B cell (primary cell): ENCODE data around the gene MIA3. TPM values are rescaled to one million over a fixed set of nuclear protein-coding genes. Genes with fewer than 3 reads are reported as not detected.
"Not testable (repeated sequence)": the region's sequence is repeated elsewhere in the genome, so short reads cannot be mapped to it uniquely, and the experiment has no call there.

Experiments used
- ATAC-seq: fragments of 200-7000 bp; cut with Tn5 transposase; one replicate; pipeline ENCODE4 v1.10.0; 2021; ENCODE audit warnings: low read depth, mild to moderate bottlenecking, moderate number of reproducible peaks, moderate library complexity
- CTCF ChIA-PET: fragments of 350-600 bp; sonication (Branson Sonifier 250); formaldehyde crosslinking; loops from one replicate; lab custom pipeline; 2021; ENCODE audit warnings: antibody characterized with exemption, inconsistent platforms; lab: Charles Lee
- POLR2A ChIA-PET: fragments of 350-600 bp; sonication (Branson Sonifier 250); formaldehyde crosslinking; loops from one replicate; lab custom pipeline; 2021; ENCODE audit warnings: antibody characterized with exemption; lab: Charles Lee
- DNase-seq: peaks from one replicate; pipeline ENCODE4 v3.0.0; 2013
- H2AFZ ChIP-seq: 2 replicates; pipeline ENCODE4 v1.6.1; 2012; ENCODE audit warnings: mild to moderate bottlenecking, low read depth, low read length; ENCODE audit not compliant: insufficient read depth, poor library complexity, severe bottlenecking
- H3K27ac ChIP-seq, 2 donors: 1 replicate in 1 of 2; 2 replicates in 1 of 2; pipeline ENCODE4 v1.5.1; 2012 to 2013; ENCODE audit warnings: low read length in 2 of 2, mild to moderate bottlenecking in 2 of 2, moderate library complexity in 1 of 2
- H3K27me3 ChIP-seq, 4 experiments: fragments of 200-600 bp in 1 of 4; sonication (generic) in 1 of 4; replicated peaks in 1 of 4; 1 replicate in 2 of 4; 2 replicates in 2 of 4; pipeline versions ENCODE4 v1.6.1 to v1.7.0; 2013 to 2016; ENCODE audit warnings: low read length in 3 of 4, mild to moderate bottlenecking in 2 of 4, mixed read lengths in 1 of 4, moderate library complexity in 1 of 4; ENCODE audit not compliant: insufficient read depth in 4 of 4, control insufficient read depth in 3 of 4; ENCODE audit errors: control extremely low read depth in 1 of 4
- H3K36me3 ChIP-seq, 2 experiments: replicated peaks in 1 of 2; 1 replicate in 1 of 2; 2 replicates in 1 of 2; pipeline versions ENCODE4 v1.6.1 to v1.7.1; 2013; ENCODE audit warnings: low read length in 1 of 2; ENCODE audit not compliant: insufficient read depth in 2 of 2, control insufficient read depth in 1 of 2; ENCODE audit errors: control extremely low read depth in 1 of 2, extremely low read depth in 1 of 2
- H3K4me1 ChIP-seq, 2 donors: fragments of 200-600 bp in 1 of 2; sonication (generic) in 1 of 2; 1 replicate in 1 of 2; 2 replicates in 1 of 2; pipeline versions ENCODE4 v1.5.1 to v1.6.1; 2013 to 2017; ENCODE audit warnings: low read length in 2 of 2; ENCODE audit not compliant: control insufficient read depth in 2 of 2, insufficient read depth in 2 of 2
- H3K4me2 ChIP-seq: replicated peaks from 2 replicates; pipeline ENCODE3; 2012; ENCODE audit warnings: mild to moderate bottlenecking, low read depth, low read length; ENCODE audit not compliant: poor library complexity, severe bottlenecking
- H3K4me3 ChIP-seq, 5 experiments: fragments of 200-600 bp in 1 of 5; sonication (generic) in 1 of 5; 1 replicate in 3 of 5; 2 replicates in 2 of 5; pipeline versions ENCODE4 v1.5.1 to v1.7.0; 2011 to 2016; ENCODE audit warnings: low read length in 4 of 5, mild to moderate bottlenecking in 4 of 5, low read depth in 2 of 5, control low read depth in 1 of 5, moderate library complexity in 1 of 5; ENCODE audit not compliant: insufficient read depth in 1 of 5; ENCODE audit errors: control extremely low read depth in 1 of 5, extremely low read depth in 1 of 5
- H3K79me2 ChIP-seq: fragments of 200-600 bp; sonication (generic); one replicate; pipeline ENCODE4 v1.6.0; 2016; ENCODE audit warnings: low read length; ENCODE audit not compliant: control insufficient read depth, insufficient read depth
- H3K9ac ChIP-seq: fragments of 200-600 bp; sonication (generic); 2 replicates; pipeline ENCODE4 v1.6.1; 2017; ENCODE audit warnings: mild to moderate bottlenecking, low read length, moderate library complexity
- H3K9me3 ChIP-seq, 3 donors: one replicate each; pipeline versions ENCODE4 v1.6.1 to v1.7.1; 2013; ENCODE audit warnings: low read length in 2 of 3; ENCODE audit not compliant: control insufficient read depth in 2 of 3, insufficient read depth in 1 of 3; ENCODE audit errors: control extremely low read depth in 1 of 3
- H4K20me1 ChIP-seq: 2 replicates; pipeline ENCODE4 v1.6.0; 2012; ENCODE audit warnings: mild to moderate bottlenecking, low read length; ENCODE audit not compliant: insufficient read depth, control insufficient read depth, poor library complexity, severe bottlenecking
- H3K27ac Mint-ChIP-seq: one replicate; pipeline ENCODE4 v1.8.0; 2021; ENCODE audit warnings: mixed read lengths
- H3K27me3 Mint-ChIP-seq: one replicate; pipeline ENCODE4 v1.8.0; 2021; ENCODE audit warnings: mixed read lengths
- H3K4me1 Mint-ChIP-seq: one replicate; pipeline ENCODE4 v1.8.0; 2021; ENCODE audit warnings: mixed read lengths
- H3K4me3 Mint-ChIP-seq: one replicate; pipeline ENCODE4 v1.8.0; 2021; ENCODE audit warnings: mixed read lengths
- H3K9me3 Mint-ChIP-seq: one replicate; pipeline ENCODE4 v1.8.0; 2022; ENCODE audit warnings: mixed read lengths; ENCODE audit not compliant: insufficient read depth
- CTCF ChIP-seq: fragments of 200-600 bp; IDR thresholded peaks from one replicate; pipeline ENCODE4 v1.8.0; 2022; ENCODE audit warnings: antibody characterized with exemption, mild to moderate bottlenecking
- EZH2 ChIP-seq: IDR thresholded peaks from 2 replicates; pipeline ENCODE4 v1.6.1; 2012; ENCODE audit warnings: borderline replicate concordance, low read depth, mild to moderate bottlenecking, moderate library complexity, low read length; ENCODE audit not compliant: insufficient read depth, poor library complexity, severe bottlenecking
- WGBS: methylation state at CpG from one replicate; pipeline ENCODE4 v1.1.5; 2013; ENCODE audit warnings: missing lambda C conversion rate; ENCODE audit not compliant: insufficient coverage; 5-methylcytosine and 5-hydroxymethylcytosine counted together
- intact Hi-C: fragments of 100-400 bp; cut with micrococcal nuclease; formaldehyde crosslinking; loops from one replicate; pipeline ENCODE4 v1.10.0; 2022
- polyA plus RNA-seq: library from polyadenylated mRNA; depleted of rRNA; stranded (reverse); fragments of >200 nt; gene quantifications from 2 replicates; pipeline ENCODE4 v1.2.3, GENCODE V29; 2012
- total RNA-seq, 2 donors: library from RNA; stranded (reverse); fragments of 120-200 nt in 1 of 2; gene quantifications; 1 replicate in 1 of 2; 2 replicates in 1 of 2; pipeline versions ENCODE4 v1.2.3 to v1.2.4, GENCODE V29; 2013 to 2022

Gene MIA3
- total and polyA plus RNA-seq, 2 donors (not counting 1 experiment from before 2014, with no cell fraction given) = 69.2 to 109 TPM

GRCh38 chr1:222663431-222663934 lies 45.6 kb downstream of the MIA3 start:
- H3K27ac Mint-ChIP-seq = no peak overlapping the region
- ChIA-PET POLR2A (no interaction called here), CTCF (no interaction called here)
- H3K9me3 ChIP-seq = no peaks in the 10 kb centered on the region
- H3K4me3 Mint-ChIP-seq = no peak overlapping the region
- H3K9ac ChIP-seq = no peak overlapping the region
- TF ChIP-seq CTCF = no peak
- H3K4me3 ChIP-seq = no peak overlapping the region
- H3K4me1 Mint-ChIP-seq = no peaks in the 10 kb centered on the region
- intact Hi-C loops = no loop called here
- ATAC-seq = no peak
- no peaks in the 10 kb centered on the region for H3K27me3 ChIP-seq
- no peak overlapping the region for H2AFZ ChIP-seq
- H3K4me1 ChIP-seq = no peaks in the 10 kb centered on the region
- no peak overlapping the region for H3K4me2 ChIP-seq
- no peaks in the 10 kb centered on the region for H3K79me2 ChIP-seq
- H3K36me3 ChIP-seq = peaks cover 31 to 91% of the 10 kb centered on the region in 2 experiments
- H3K27ac ChIP-seq = peak overlapping the region in 1 of 2 donors; percentile 7
- peaks cover 13% of the 10 kb centered on the region for H4K20me1 ChIP-seq
- DNase-seq = no peak
- WGBS = no CpG with 5 or more reads among the region's 4 CpGs
- no peaks in the 10 kb centered on the region for H3K9me3 Mint-ChIP-seq
- no peaks in the 10 kb centered on the region for H3K27me3 Mint-ChIP-seq

- Histone ChIP-seq H3K9ac (no peak overlapping the region), H3K4me2 (no peak overlapping the region), H3K27me3 (no peaks in the 10 kb centered on the region), H3K79me2 (no peaks in the 10 kb centered on the region), H4K20me1 (peaks cover 13% of the 10 kb centered on the region), H3K36me3 (peaks cover 23 to 78% of the 10 kb centered on the region in 2 experiments), H2AFZ (no peak overlapping the region), H3K27ac (no peak overlapping the region), H3K9me3 (no peaks in the 10 kb centered on the region), H3K4me3 (no peak overlapping the region), H3K4me1 (no peaks in the 10 kb centered on the region)
- DNase-seq = no peak
- Mint-ChIP-seq H3K4me3 (no peak overlapping the region), H3K4me1 (no peaks in the 10 kb centered on the region), H3K27ac (no peak overlapping the region), H3K27me3 (no peaks in the 10 kb centered on the region), H3K9me3 (no peaks in the 10 kb centered on the region)
- no peak for TF ChIP-seq EZH2
- no peak for TF ChIP-seq CTCF
- WGBS = no CpG with 5 or more reads among the region's 7 CpGs
- ChIA-PET CTCF (no interaction called here), POLR2A (interaction anchor here (0.6 kb wide), 1 partner anchor 55 kb away, joined by 3 read pairs; no protein-coding TSS in a partner anchor)
- intact Hi-C loops = no loop called here
- no peak for ATAC-seq
Observed at GRCh38 chr1:222665964-222666363, 48.1 kb downstream of the MIA3 start.

- H3K4me3 ChIP-seq, H3K4me3 Mint-ChIP-seq, DNase-seq, H3K27ac Mint-ChIP-seq, H3K79me2 ChIP-seq, POLR2A ChIA-PET, H3K27me3 Mint-ChIP-seq, H3K9me3 ChIP-seq, H3K4me2 ChIP-seq, ATAC-seq, intact Hi-C loops, CTCF ChIA-PET, H3K4me1 Mint-ChIP-seq, H3K27ac ChIP-seq, H3K4me1 ChIP-seq, H3K27me3 ChIP-seq, H3K9ac ChIP-seq, H2AFZ ChIP-seq, H3K9me3 Mint-ChIP-seq: not testable (repeated sequence)
- H4K20me1 ChIP-seq = peaks cover 12% of the 10 kb centered on the region
- no CpG with 5 or more reads among the region's 4 CpGs for WGBS
- peaks cover 23 to 75% of the 10 kb centered on the region in 2 experiments for H3K36me3 ChIP-seq
Observed at GRCh38 chr1:222668184-222668583, 50.3 kb downstream of the MIA3 start.
